ENCODE measurements around the gene MAGI2. TPM values are rescaled to one million over a fixed set of nuclear protein-coding genes. Genes with fewer than 3 reads are reported as not detected.

MAGI2 gene
- total RNA-seq, 4 donors from 2014 or later: 0.98 to 4.8 (median 2.5) TPM

DNA sequence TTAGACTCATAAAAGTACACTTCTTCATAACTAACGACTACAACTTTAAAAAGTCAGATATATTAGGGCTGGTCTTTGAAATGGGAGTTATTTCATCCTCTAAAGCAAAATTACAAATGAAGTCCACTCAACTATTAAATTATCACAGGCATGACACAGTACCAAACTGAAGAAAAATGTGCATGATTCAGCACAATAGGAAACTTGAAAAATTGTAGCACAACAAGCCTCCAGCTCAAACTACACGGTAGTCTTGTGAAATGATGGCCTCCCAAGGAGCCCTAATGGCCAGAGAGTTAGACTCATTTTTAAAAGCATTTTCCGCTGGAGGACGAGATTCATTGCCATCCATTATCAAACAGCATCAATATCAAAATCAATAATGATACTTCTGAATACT, 76.4 kb downstream of the MAGI2 start:
- H3K36me3 ChIP-seq: no peaks in the 10 kb centered on the region
- H3K27me3 ChIP-seq: no peaks in the 10 kb centered on the region
- WGBS: 72% methylated on average over 4 of the region's 4 CpGs
- no peaks in the 10 kb centered on the region for H3K4me1 ChIP-seq
- H3K9me3 ChIP-seq: no peaks in the 10 kb centered on the region
- no peak for DNase-seq (ENCODE audit: low spot score in 2 of 2)
- TF ChIP-seq POLR2A (IDR thresholded peaks at IDR 0.05) (no peak), POLR2AphosphoS5 (IDR thresholded peaks at IDR 0.05) (no peak), CTCF (IDR thresholded peaks at IDR 0.05) (no peak), EP300 (IDR thresholded peaks at IDR 0.05) (no peak)
- no peak overlapping the region for H3K27ac ChIP-seq
- no peak overlapping the region for H3K4me3 ChIP-seq

GRCh38 chr7:79376299-79377025, 77.0 kb downstream of the MAGI2 start:
- no peak overlapping the region for H3K4me3 ChIP-seq
- H3K27ac ChIP-seq: no peak overlapping the region
- H3K27me3 ChIP-seq: no peaks in the 10 kb centered on the region
- 88% methylated on average over 5 of the region's 5 CpGs for WGBS
- no peaks in the 10 kb centered on the region for H3K36me3 ChIP-seq
- no peaks in the 10 kb centered on the region for H3K9me3 ChIP-seq
- H3K4me1 ChIP-seq: no peaks in the 10 kb centered on the region
- DNase-seq (ENCODE audit: low spot score in 2 of 2): no peak
- TF ChIP-seq CTCF (IDR thresholded peaks at IDR 0.05) (no peak), POLR2AphosphoS5 (IDR thresholded peaks at IDR 0.05) (no peak), EP300 (IDR thresholded peaks at IDR 0.05) (no peak), POLR2A (IDR thresholded peaks at IDR 0.05) (no peak)

DNA sequence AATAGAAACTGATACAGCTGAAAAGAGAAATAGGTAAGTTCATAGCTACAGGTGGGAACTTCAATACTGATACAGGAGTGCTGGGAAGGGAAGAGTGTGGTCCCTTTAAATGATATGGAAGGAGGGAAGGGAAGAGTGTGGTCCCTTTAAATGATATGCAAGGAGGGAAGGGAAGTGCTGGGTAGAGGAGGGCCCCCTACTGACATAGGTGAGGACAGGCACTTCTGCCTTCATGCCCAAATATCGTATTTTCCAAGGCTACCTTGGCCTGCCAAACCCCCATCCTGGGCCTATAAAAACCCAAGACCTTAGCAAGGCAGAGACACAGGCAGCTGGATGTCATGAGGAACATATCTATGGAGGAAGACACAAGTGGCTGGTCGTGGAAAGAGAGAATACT, 92.3 kb downstream of the MAGI2 start:
- H3K27ac ChIP-seq: no peak overlapping the region
- H3K36me3 ChIP-seq: no peaks in the 10 kb centered on the region
- no peaks in the 10 kb centered on the region for H3K27me3 ChIP-seq
- no peaks in the 10 kb centered on the region for H3K4me1 ChIP-seq
- WGBS: 63% methylated on average over 2 of the region's 2 CpGs
- H3K9me3 ChIP-seq: no peaks in the 10 kb centered on the region
- no peak overlapping the region for H3K4me3 ChIP-seq
- DNase-seq (ENCODE audit: low spot score in 2 of 2): no peak
- TF ChIP-seq POLR2AphosphoS5 (IDR thresholded peaks at IDR 0.05) (no peak), EP300 (IDR thresholded peaks at IDR 0.05) (no peak), POLR2A (IDR thresholded peaks at IDR 0.05) (no peak), CTCF (IDR thresholded peaks at IDR 0.05) (no peak)

DNA sequence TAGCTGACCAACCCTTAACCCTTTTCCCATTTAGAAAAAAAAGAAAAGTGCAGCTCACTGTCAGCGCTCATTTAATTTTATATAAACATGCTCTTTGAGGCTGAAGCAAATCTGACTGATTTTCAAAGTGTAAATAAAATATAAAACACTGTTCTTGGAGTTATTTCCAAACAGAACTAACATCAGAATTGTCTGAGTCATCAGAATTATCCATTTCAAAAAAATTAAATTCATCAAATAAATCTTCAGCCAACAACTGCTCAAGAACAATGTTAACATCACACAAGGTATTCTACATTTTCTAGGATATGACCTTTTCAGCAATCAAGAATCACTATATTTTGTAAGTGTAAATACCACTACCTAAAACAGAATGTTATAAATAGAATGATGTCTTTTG, 93.6 kb downstream of the MAGI2 start:
- TF ChIP-seq EP300 (IDR thresholded peaks at IDR 0.05) (no peak), POLR2A (IDR thresholded peaks at IDR 0.05) (no peak), CTCF (IDR thresholded peaks at IDR 0.05) (no peak), POLR2AphosphoS5 (IDR thresholded peaks at IDR 0.05) (no peak)
- Histone ChIP-seq H3K9me3 (no peaks in the 10 kb centered on the region), H3K4me1 (no peaks in the 10 kb centered on the region), H3K27ac (no peak overlapping the region), H3K27me3 (no peaks in the 10 kb centered on the region), H3K4me3 (no peak overlapping the region), H3K36me3 (no peaks in the 10 kb centered on the region)
- DNase-seq (ENCODE audit: low spot score in 2 of 2): no peak
- 97% methylated on average over 1 of the region's 1 CpG for WGBS

DNA sequence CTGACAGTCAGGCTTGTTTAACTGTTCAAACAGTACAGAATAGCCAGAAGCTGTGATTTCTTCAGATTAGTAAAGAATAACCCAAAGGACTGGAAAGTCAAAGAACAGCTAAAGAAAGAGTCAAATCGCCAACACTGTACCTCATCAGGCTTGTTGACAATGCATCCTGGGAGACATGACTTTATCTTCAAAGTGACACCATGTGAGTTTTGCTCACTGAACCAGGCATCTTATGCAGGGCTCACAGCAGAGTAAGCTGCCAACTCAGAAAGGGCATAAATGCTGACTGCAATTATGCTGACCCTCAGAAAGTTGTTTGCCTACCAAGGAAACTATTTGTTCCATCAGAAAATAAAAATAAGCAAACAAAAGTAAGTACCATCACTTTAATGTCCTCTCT, 96.4 kb downstream of the MAGI2 start:
- Histone ChIP-seq H3K27ac (no peak overlapping the region), H3K36me3 (no peaks in the 10 kb centered on the region), H3K4me3 (no peak overlapping the region), H3K9me3 (no peaks in the 10 kb centered on the region), H3K27me3 (no peaks in the 10 kb centered on the region), H3K4me1 (no peaks in the 10 kb centered on the region)
- DNase-seq (ENCODE audit: low spot score in 2 of 2): no peak
- TF ChIP-seq EP300 (IDR thresholded peaks at IDR 0.05): no peak
- TF ChIP-seq CTCF (IDR thresholded peaks at IDR 0.05): no peak
- TF ChIP-seq POLR2A (IDR thresholded peaks at IDR 0.05): no peak
- no peak for TF ChIP-seq POLR2AphosphoS5 (IDR thresholded peaks at IDR 0.05)
- WGBS: 90% methylated on average over 1 of the region's 1 CpG

All from suprapubic skin (tissue), 4 donors.